ENCODE measurements around the gene ADAMTS2.

The ADAMTS2 gene

GRCh38 chr5:179208706-179209358, 136.4 kb downstream of the ADAMTS2 start:
- ChIA-PET CTCF (interaction anchor here (1.1 kb wide), 2 partner anchors 42 to 71 kb away, joined by 3 to 5 read pairs; no protein-coding TSS in a partner anchor), POLR2A (no interaction called here)
- no peak for TF ChIP-seq CTCF (IDR thresholded peaks at IDR 0.05; ENCODE audit: insufficient read depth, low read length, missing control alignments)
- no peak overlapping the region for H3K4me3 ChIP-seq (ENCODE audit: low read depth, low read length)
- DNase-seq (ENCODE audit: low read depth, low spot score), result no peak

- ChIA-PET CTCF (no interaction called here), POLR2A (no interaction called here)
- TF ChIP-seq CTCF (IDR thresholded peaks at IDR 0.05; ENCODE audit: insufficient read depth, low read length, missing control alignments), result no peak
- no peak overlapping the region for H3K4me3 ChIP-seq (ENCODE audit: low read depth, low read length)
- DNase-seq (ENCODE audit: low read depth, low spot score), result no peak
These were observed 137.1 kb downstream of the ADAMTS2 start for GRCh38 chr5:179207920-179208705.

- DNase-seq (ENCODE audit: low read depth, low spot score), result no peak
- no peak for TF ChIP-seq CTCF (IDR thresholded peaks at IDR 0.05; ENCODE audit: insufficient read depth, low read length, missing control alignments)
- ChIA-PET POLR2A (no interaction called here), CTCF (interaction anchor here (1.1 kb wide), 1 partner anchor 40 kb away, joined by 3 read pairs; no protein-coding TSS in a partner anchor)
- no peak overlapping the region for H3K4me3 ChIP-seq (ENCODE audit: low read depth, low read length)
These were observed 137.8 kb downstream of the ADAMTS2 start for GRCh38 chr5:179207470-179207869.

- H3K4me3 ChIP-seq (ENCODE audit: low read depth, low read length), result no peak overlapping the region
- no peak for TF ChIP-seq CTCF (IDR thresholded peaks at IDR 0.05; ENCODE audit: insufficient read depth, low read length, missing control alignments)
- CTCF ChIA-PET, result interaction anchor here (1.1 kb wide), 1 partner anchor 39 kb away, joined by 3 read pairs; no protein-coding TSS in a partner anchor
- POLR2A ChIA-PET, result no interaction called here
- no peak for DNase-seq (ENCODE audit: low read depth, low spot score)
These were observed 138.9 kb downstream of the ADAMTS2 start for GRCh38 chr5:179206366-179206765.

GRCh38 chr5:179205277-179205676, 140.0 kb downstream of the ADAMTS2 start:
- POLR2A ChIA-PET, result no interaction called here
- no peak for DNase-seq (ENCODE audit: low read depth, low spot score)
- CTCF ChIA-PET, result no interaction called here
- no peak overlapping the region for H3K4me3 ChIP-seq (ENCODE audit: low read depth, low read length)
- TF ChIP-seq CTCF (IDR thresholded peaks at IDR 0.05; ENCODE audit: insufficient read depth, low read length, missing control alignments), result no peak

GRCh38 chr5:179204572-179204971, 140.7 kb downstream of the ADAMTS2 start:
- no peak overlapping the region for H3K4me3 ChIP-seq (ENCODE audit: low read depth, low read length)
- TF ChIP-seq CTCF (IDR thresholded peaks at IDR 0.05; ENCODE audit: insufficient read depth, low read length, missing control alignments), result no peak
- no peak for DNase-seq (ENCODE audit: low read depth, low spot score)
- ChIA-PET POLR2A (no interaction called here), CTCF (no interaction called here)
